Naive thymus-derived CD4-positive, alpha-beta T cell (primary cell): ENCODE results near the gene CCL28. TPM values are rescaled to one million over a fixed set of nuclear protein-coding genes. Genes with fewer than 3 reads are reported as not detected.
"Not testable (repeated sequence)": the region's sequence is repeated elsewhere in the genome, so short reads cannot be mapped to it uniquely, and the experiment has no call there.

Source experiments
- ATAC-seq: fragments of 150-1000 bp; cut with Tn5 transposase; 2 replicates; pipeline ENCODE4 v1.10.0; 2021; ENCODE audit warnings: mild to moderate bottlenecking, moderate library complexity
- CTCF ChIA-PET: fragments of 350-600 bp; sonication (Branson Sonifier 250); formaldehyde crosslinking; loops from one replicate; lab custom pipeline; 2021; ENCODE audit warnings: antibody characterized with exemption; lab: Charles Lee
- POLR2A ChIA-PET: fragments of 350-600 bp; sonication (Branson Sonifier 250); formaldehyde crosslinking; loops from one replicate; lab custom pipeline; 2021; ENCODE audit warnings: antibody characterized with exemption, inconsistent platforms; lab: Charles Lee
- DNase-seq, 9 donors: peaks; one replicate each; pipeline versions ENCODE4 v3.0.0 to v3.0.0-alpha.2; 2020 to 2022; ENCODE audit warnings: mixed read lengths in 1 of 9
- H3K27ac ChIP-seq: one replicate; pipeline ENCODE4 v1.7.0; 2013; ENCODE audit warnings: mild to moderate bottlenecking, low read depth, low read length, moderate library complexity
- H3K27me3 ChIP-seq, 2 donors: one replicate each; pipeline ENCODE4 v1.7.0; 2013; ENCODE audit warnings: low read length in 2 of 2, mild to moderate bottlenecking in 2 of 2, moderate library complexity in 2 of 2; ENCODE audit not compliant: control insufficient read depth in 2 of 2, insufficient read depth in 2 of 2
- H3K36me3 ChIP-seq, 3 experiments: 1 replicate in 2 of 3; 2 replicates in 1 of 3; pipeline ENCODE4 v1.7.0; 2013; ENCODE audit warnings: low read length in 3 of 3, mild to moderate bottlenecking in 3 of 3, moderate library complexity in 1 of 3; ENCODE audit not compliant: insufficient read depth in 3 of 3, control insufficient read depth in 2 of 3
- H3K4me1 ChIP-seq, 2 donors: one replicate each; pipeline ENCODE4 v1.7.0; 2013; ENCODE audit warnings: low read length in 2 of 2, mild to moderate bottlenecking in 2 of 2, moderate library complexity in 1 of 2; ENCODE audit not compliant: control insufficient read depth in 2 of 2, insufficient read depth in 2 of 2
- H3K4me3 ChIP-seq: 2 replicates; pipeline ENCODE4 v1.7.0; 2013; ENCODE audit warnings: mild to moderate bottlenecking, low read length
- H3K9me3 ChIP-seq, 3 experiments: 1 replicate in 2 of 3; 2 replicates in 1 of 3; pipeline ENCODE4 v1.7.0; 2013; ENCODE audit warnings: low read length in 3 of 3; ENCODE audit not compliant: control insufficient read depth in 2 of 3
- H3K27ac Mint-ChIP-seq, 9 donors: one replicate each; pipeline ENCODE4 v1.8.0; 2020 to 2022; ENCODE audit warnings: mixed read lengths in 9 of 9, mild to moderate bottlenecking in 8 of 9, moderate library complexity in 5 of 9, inconsistent platforms in 2 of 9
- H3K27me3 Mint-ChIP-seq, 5 donors: one replicate each; pipeline ENCODE4 v1.8.0; 2021 to 2022; ENCODE audit warnings: mixed read lengths in 5 of 5, mild to moderate bottlenecking in 1 of 5
- H3K36me3 Mint-ChIP-seq, 5 donors: one replicate each; pipeline ENCODE4 v1.8.0; 2020 to 2022; ENCODE audit warnings: mixed read lengths in 5 of 5, mild to moderate bottlenecking in 3 of 5, inconsistent platforms in 1 of 5
- H3K4me1 Mint-ChIP-seq, 7 donors: one replicate each; pipeline ENCODE4 v1.8.0; 2020 to 2022; ENCODE audit warnings: mixed read lengths in 7 of 7, mild to moderate bottlenecking in 3 of 7, inconsistent platforms in 1 of 7
- H3K4me3 Mint-ChIP-seq, 10 donors: one replicate each; pipeline ENCODE4 v1.8.0; 2020 to 2022; ENCODE audit warnings: mild to moderate bottlenecking in 10 of 10, mixed read lengths in 10 of 10, moderate library complexity in 6 of 10, inconsistent platforms in 2 of 10
- H3K9me3 Mint-ChIP-seq, 11 donors: one replicate each; pipeline ENCODE4 v1.8.0; 2020 to 2022; ENCODE audit warnings: mixed read lengths in 11 of 11, mild to moderate bottlenecking in 4 of 11, inconsistent platforms in 1 of 11, moderate library complexity in 1 of 11
- intact Hi-C, 2 donors: fragments of 100-400 bp; cut with micrococcal nuclease; formaldehyde crosslinking; loops; one replicate each; pipeline ENCODE4 v1.15.1; 2023
- polyA plus RNA-seq, 2 donors: library from polyadenylated mRNA; unstranded; fragments of 300-500 nt; fragmentation: Illumina TruSeq; gene quantifications; one replicate each; pipeline ENCODE4 v1.2.3, GENCODE V29; 2021
- total RNA-seq, 6 experiments: library from RNA in 5 of 6; stranded (reverse) in 5 of 6; gene quantifications; 1 replicate in 5 of 6; 2 replicates in 1 of 6; pipeline ENCODE4 v1.2.3 and lab custom pipeline; 2021 to 2026

CCL28 gene
- total and polyA plus RNA-seq, 7 experiments from 2014 or later: 9.8 to 23.2 (median 17.3) TPM

- DNase-seq: no peak
- Histone ChIP-seq H3K27me3 (no peaks in the 10 kb centered on the region), H3K36me3 (no peaks in the 10 kb centered on the region), H3K4me1 (no peaks in the 10 kb centered on the region), H3K27ac (no peak overlapping the region), H3K9me3 (no peaks in the 10 kb centered on the region), H3K4me3 (no peak overlapping the region)
- intact Hi-C loops: no loop called here
- no peak overlapping the region for H3K27ac Mint-ChIP-seq
- no peaks in the 10 kb centered on the region for H3K36me3 Mint-ChIP-seq
- POLR2A ChIA-PET: no interaction called here
- CTCF ChIA-PET: no interaction called here
- peaks cover 0 to 14% (median 2%) of the 10 kb centered on the region in 11 donors for H3K9me3 Mint-ChIP-seq
- peaks cover 0 to 3% (median 0%) of the 10 kb centered on the region in 5 donors for H3K27me3 Mint-ChIP-seq
- no peak for ATAC-seq
- no peaks in the 10 kb centered on the region for H3K4me1 Mint-ChIP-seq
- no peak overlapping the region for H3K4me3 Mint-ChIP-seq
These were observed 453 bp upstream of the CCL28 start for GRCh38 chr5:43412644-43413043.

GRCh38 chr5:43411495-43411894, 696 bp downstream of the CCL28 start:
- peaks cover 0 to 6% (median 0%) of the 10 kb centered on the region in 5 donors for H3K36me3 Mint-ChIP-seq
- no peaks in the 10 kb centered on the region for H3K27me3 ChIP-seq

DNA sequence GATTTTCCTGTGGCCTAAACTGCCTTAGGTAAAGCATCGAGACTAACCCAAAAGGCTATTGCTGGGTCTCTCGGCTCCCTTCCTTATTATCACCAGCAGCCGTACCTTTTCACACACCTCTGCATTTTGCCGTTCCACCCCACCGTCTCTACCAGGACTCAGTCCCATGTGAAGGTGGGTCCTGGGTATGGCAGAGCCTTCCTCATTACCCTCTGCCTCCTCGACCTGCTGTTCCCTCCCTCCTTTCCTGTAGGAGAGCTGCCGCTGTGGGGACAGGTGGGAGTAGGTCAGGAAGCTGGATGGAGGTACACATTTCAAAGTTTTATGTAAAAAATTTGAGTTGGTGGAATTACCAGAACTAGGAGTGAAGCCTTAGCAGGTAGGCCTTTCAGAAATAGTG, 1.8 kb downstream of the CCL28 start:
- H3K27me3 Mint-ChIP-seq: peaks cover 0 to 3% (median 0%) of the 10 kb centered on the region in 5 donors
- Histone ChIP-seq H3K27ac (no peak overlapping the region), H3K27me3 (no peaks in the 10 kb centered on the region), H3K9me3 (no peaks in the 10 kb centered on the region), H3K36me3 (no peaks in the 10 kb centered on the region), H3K4me1 (no peaks in the 10 kb centered on the region), H3K4me3 (no peak overlapping the region)
- no peaks in the 10 kb centered on the region for H3K4me1 Mint-ChIP-seq
- H3K36me3 Mint-ChIP-seq: peaks cover 0 to 9% (median under 1%) of the 10 kb centered on the region in 5 donors
- no peak overlapping the region for H3K27ac Mint-ChIP-seq
- ATAC-seq (no peak), DNase-seq (no peak)
- ChIA-PET CTCF (no interaction called here), POLR2A (no interaction called here)
- no peak overlapping the region for H3K4me3 Mint-ChIP-seq
- H3K9me3 Mint-ChIP-seq: peaks cover 1 to 29% (median 10%) of the 10 kb centered on the region in 11 donors
- intact Hi-C loops: no loop called here

More at GRCh38 chr5:43411495-43411894, 696 bp downstream of the CCL28 start:
- Histone ChIP-seq H3K27ac (no peak overlapping the region), H3K36me3 (no peaks in the 10 kb centered on the region), H3K9me3 (no peaks in the 10 kb centered on the region), H3K4me3 (no peak overlapping the region), H3K4me1 (no peaks in the 10 kb centered on the region)
- no peaks in the 10 kb centered on the region for H3K4me1 Mint-ChIP-seq
- DNase-seq (no peak), ATAC-seq (no peak)
- H3K4me3 Mint-ChIP-seq: no peak overlapping the region
- no peak overlapping the region for H3K27ac Mint-ChIP-seq
- H3K27me3 Mint-ChIP-seq: peaks cover 0 to 3% (median 0%) of the 10 kb centered on the region in 5 donors
- ChIA-PET CTCF (no interaction called here), POLR2A (no interaction called here)
- peaks cover 0 to 25% (median 7%) of the 10 kb centered on the region in 11 donors for H3K9me3 Mint-ChIP-seq
- intact Hi-C loops: no loop called here

GRCh38 chr5:43409809-43410271, 2.4 kb downstream of the CCL28 start:
- ChIA-PET POLR2A (no interaction called here), CTCF (no interaction called here)
- H3K4me1 ChIP-seq: no peaks in the 10 kb centered on the region
- no peak for DNase-seq
- H3K9me3 ChIP-seq: no peaks in the 10 kb centered on the region
- no peak overlapping the region for H3K27ac ChIP-seq
- ATAC-seq: no peak
- H3K27me3 Mint-ChIP-seq: peaks cover 0 to 3% (median 0%) of the 10 kb centered on the region in 5 donors
- no peaks in the 10 kb centered on the region for H3K27me3 ChIP-seq
- no peaks in the 10 kb centered on the region for H3K36me3 ChIP-seq
- H3K4me3 Mint-ChIP-seq: no peak overlapping the region
- H3K4me3 ChIP-seq: no peak overlapping the region
- H3K36me3 Mint-ChIP-seq: peaks cover 0 to 14% (median 2%) of the 10 kb centered on the region in 5 donors
- intact Hi-C loops: no loop called here
- no peaks in the 10 kb centered on the region for H3K4me1 Mint-ChIP-seq
- H3K9me3 Mint-ChIP-seq: peaks cover 5 to 35% (median 16%) of the 10 kb centered on the region in 11 donors
- H3K27ac Mint-ChIP-seq: peak overlapping the region in 1 of 9 donors; percentile 54

DNA sequence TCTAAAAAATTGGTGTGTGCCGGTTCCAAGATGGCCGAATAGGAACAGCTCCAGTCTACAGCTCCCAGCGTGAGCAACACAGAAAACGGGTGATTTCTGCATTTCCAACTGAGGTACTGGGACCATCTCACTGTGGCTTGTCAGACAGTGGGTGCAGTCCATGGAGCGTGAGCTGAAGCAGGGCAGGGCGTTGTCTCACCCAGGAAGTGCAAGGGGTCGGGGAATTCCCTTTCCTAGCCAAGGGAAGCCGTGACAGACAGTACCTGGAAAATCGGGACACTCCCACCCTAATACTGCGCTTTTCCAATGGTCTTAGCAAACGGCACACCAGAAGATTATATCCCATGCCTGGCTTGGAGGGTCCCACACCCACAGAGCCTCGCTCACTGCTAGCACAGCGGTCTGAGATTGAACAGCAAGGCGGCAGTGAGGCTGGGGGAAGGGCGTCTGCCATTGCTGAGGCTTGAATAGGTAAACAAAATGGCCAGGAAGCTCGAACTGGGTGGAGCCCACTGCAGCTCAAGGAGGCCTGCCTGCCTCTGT, 9.6 kb downstream of the CCL28 start:
- H3K4me1 ChIP-seq, DNase-seq, H3K27me3 Mint-ChIP-seq, H3K4me3 Mint-ChIP-seq, H3K36me3 ChIP-seq, intact Hi-C loops, CTCF ChIA-PET, H3K27ac ChIP-seq, ATAC-seq, H3K9me3 ChIP-seq, H3K27me3 ChIP-seq, H3K4me3 ChIP-seq, POLR2A ChIA-PET: not testable (repeated sequence)
- Mint-ChIP-seq H3K9me3 (peaks cover 5 to 35% (median 18%) of the 10 kb centered on the region in 11 donors), H3K36me3 (peaks cover 11 to 37% (median 17%) of the 10 kb centered on the region in 5 donors), H3K27ac (peak overlapping the region in 1 of 9 donors; percentile 55), H3K4me1 (peaks cover 5 to 20% (median 12%) of the 10 kb centered on the region in 7 donors)

GRCh38 chr5:43401827-43402226, 10.4 kb downstream of the CCL28 start:
- POLR2A ChIA-PET: no interaction called here
- Mint-ChIP-seq H3K4me1 (peaks cover 6 to 24% (median 15%) of the 10 kb centered on the region in 7 donors), H3K9me3 (peaks cover 5 to 29% (median 18%) of the 10 kb centered on the region in 11 donors), H3K27ac (no peak overlapping the region), H3K36me3 (peaks cover 11 to 35% (median 14%) of the 10 kb centered on the region in 5 donors), H3K27me3 (peaks cover 0 to 4% (median 0%) of the 10 kb centered on the region in 5 donors), H3K4me3 (no peak overlapping the region)
- Histone ChIP-seq H3K4me3 (no peak overlapping the region), H3K27me3 (no peaks in the 10 kb centered on the region), H3K36me3 (no peaks in the 10 kb centered on the region), H3K9me3 (no peaks in the 10 kb centered on the region), H3K27ac (no peak overlapping the region), H3K4me1 (peaks cover 0 to 3% of the 10 kb centered on the region in 2 donors)
- intact Hi-C loops: no loop called here
- ATAC-seq: no peak
- CTCF ChIA-PET: no interaction called here
- no peak for DNase-seq

- Histone ChIP-seq H3K27me3 (no peaks in the 10 kb centered on the region), H3K4me3 (no peak overlapping the region), H3K27ac (no peak overlapping the region), H3K4me1 (peaks cover 3 to 7% of the 10 kb centered on the region in 2 donors), H3K9me3 (no peaks in the 10 kb centered on the region), H3K36me3 (no peaks in the 10 kb centered on the region)
- POLR2A ChIA-PET: no interaction called here
- Mint-ChIP-seq H3K4me3 (no peak overlapping the region), H3K9me3 (peaks cover under 1 to 20% (median 10%) of the 10 kb centered on the region in 11 donors), H3K27ac (no peak overlapping the region), H3K27me3 (peaks cover 0 to 4% (median 0%) of the 10 kb centered on the region in 5 donors), H3K36me3 (peaks cover 4 to 37% (median 11%) of the 10 kb centered on the region in 5 donors), H3K4me1 (peaks cover 12 to 41% (median 24%) of the 10 kb centered on the region in 7 donors)
- ATAC-seq: no peak
- CTCF ChIA-PET: interaction anchor here (1.5 kb wide), 1 partner anchor 11 kb away, joined by 3 read pairs; no protein-coding TSS in a partner anchor
- intact Hi-C loops: no loop called here
- DNase-seq: no peak
These were observed 12.1 kb downstream of the CCL28 start for GRCh38 chr5:43400082-43400481.
